Stimulated activated CD4-positive, alpha-beta T cell treated with anti-CD3 and anti-CD28 coated beads, Interleukin-2, amount 100 ng/mL, for 48 hours (primary cell): ENCODE measurements around the gene PKD1L1.
"Not testable (repeated sequence)": the region's sequence is repeated elsewhere in the genome, so short reads cannot be mapped to it uniquely, and the experiment has no call there.

Experiments
- DNase-seq, 2 donors: peaks; one replicate each; pipeline ENCODE4 v3.0.0-alpha.2; 2020

Gene PKD1L1

DNA sequence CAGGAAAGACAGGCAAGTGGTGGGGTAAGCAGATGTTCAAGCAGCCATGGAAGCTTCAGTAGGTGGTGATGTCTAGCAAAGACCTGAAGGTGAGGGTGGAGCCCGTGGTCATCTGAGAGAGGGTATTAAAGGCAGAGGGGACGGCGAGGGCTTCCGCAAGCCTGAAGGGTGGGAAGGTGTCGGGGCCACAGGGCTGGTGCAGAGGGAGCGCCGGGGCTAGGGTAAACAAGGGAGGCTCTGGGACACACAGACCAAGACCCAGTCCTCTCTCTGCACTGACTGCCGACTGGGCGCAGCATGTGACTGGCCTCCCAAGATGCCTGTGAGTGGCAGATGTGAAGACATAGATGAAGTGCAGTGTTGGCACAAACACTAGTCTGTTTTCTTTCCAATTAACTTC is 132.4 kb downstream of the PKD1L1 start:
- DNase-seq = no peak

GRCh38 chr7:47814905-47815613 is 133.2 kb downstream of the PKD1L1 start:
- DNase-seq = no peak

GRCh38 chr7:47813620-47814260 is 134.5 kb downstream of the PKD1L1 start:
- DNase-seq = no peak

GRCh38 chr7:47812429-47813136 is 135.7 kb downstream of the PKD1L1 start:
- no peak for DNase-seq

DNA sequence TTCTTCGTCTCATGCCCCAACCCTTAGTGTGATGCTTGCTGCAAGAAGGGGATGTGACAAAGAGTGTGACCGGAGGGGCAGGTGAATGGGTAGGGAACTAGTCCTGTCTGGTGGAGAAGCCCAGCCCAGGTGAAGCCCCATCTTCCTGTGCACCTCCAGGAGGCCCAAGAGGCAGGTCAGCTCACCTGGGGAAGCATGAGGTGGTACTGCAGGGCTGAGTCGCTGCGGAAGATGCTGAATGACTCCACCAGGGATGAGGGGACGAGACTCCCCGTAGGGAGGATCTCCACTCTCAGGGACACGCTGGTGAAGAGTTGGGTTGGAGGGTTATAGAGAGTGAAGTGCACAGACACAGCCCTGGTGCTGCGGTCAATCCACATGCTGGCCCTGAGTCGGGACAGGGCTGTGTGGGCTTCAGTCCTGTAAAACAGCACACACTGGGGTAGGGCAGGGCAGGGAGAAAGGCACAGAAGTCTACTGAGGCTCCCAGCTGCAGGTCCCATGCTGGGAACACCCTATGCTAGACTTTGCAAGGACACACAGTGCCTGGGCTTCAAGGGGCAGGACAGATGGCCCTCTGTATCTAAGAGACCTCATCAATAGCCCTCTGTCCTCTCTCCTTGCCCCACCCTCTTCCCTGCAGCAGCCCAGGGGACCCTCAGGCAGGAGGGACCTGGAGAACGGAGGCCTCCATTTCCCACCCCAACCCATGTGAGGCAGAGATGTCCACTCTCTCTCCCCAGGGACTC is 136.5 kb downstream of the PKD1L1 start:
- DNase-seq = no peak

DNA sequence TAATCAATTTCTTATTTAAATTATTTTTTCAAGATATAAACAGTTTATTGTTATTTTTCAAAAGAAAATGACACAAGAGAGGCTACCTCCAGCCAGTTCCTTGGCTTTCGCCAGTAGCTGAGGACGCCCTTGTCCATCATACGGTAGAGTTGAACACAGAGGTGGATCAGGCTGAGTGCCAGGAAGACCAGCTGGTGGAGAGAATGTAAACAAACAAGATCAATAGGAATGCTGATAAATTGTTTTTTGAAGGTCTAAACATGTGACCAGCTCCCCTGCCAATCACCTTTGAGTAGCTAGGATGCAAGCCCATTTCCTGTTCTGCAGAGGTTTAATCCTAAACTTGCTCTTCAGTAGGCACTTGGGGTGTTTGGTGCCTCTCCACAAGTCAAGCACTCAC is 138.9 kb downstream of the PKD1L1 start:
- DNase-seq = no peak

- DNase-seq = no peak
Measured at GRCh38 chr7:47808321-47808720, 139.9 kb downstream of the PKD1L1 start.

GRCh38 chr7:47807756-47808155 is 140.5 kb downstream of the PKD1L1 start:
- DNase-seq = no peak

GRCh38 chr7:47807126-47807525 is 141.1 kb downstream of the PKD1L1 start:
- DNase-seq = no peak

GRCh38 chr7:47806701-47807103 is 141.6 kb downstream of the PKD1L1 start:
- DNase-seq = no peak

GRCh38 chr7:47804767-47805545 is 143.3 kb downstream of the PKD1L1 start:
- DNase-seq = no peak

DNA sequence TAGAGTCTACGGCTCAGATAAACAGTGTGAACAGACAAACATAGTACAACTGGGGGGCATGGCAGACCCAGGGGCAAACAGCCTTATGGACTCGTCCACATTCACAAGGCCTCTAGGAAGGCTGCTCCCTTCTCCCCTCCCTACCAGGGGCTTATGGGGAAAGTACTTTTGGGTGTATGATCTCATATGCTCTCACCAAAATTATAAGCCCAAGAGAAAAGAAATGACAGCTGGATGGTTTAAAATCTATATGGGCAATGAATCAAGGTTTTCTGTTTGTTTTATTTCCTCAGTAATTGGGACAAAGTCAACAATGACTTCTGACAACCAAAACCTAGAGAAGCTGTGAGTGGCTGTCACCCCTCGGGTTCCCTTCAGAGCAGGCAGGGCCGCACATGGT is 144.4 kb downstream of the PKD1L1 start:
- no peak for DNase-seq

DNA sequence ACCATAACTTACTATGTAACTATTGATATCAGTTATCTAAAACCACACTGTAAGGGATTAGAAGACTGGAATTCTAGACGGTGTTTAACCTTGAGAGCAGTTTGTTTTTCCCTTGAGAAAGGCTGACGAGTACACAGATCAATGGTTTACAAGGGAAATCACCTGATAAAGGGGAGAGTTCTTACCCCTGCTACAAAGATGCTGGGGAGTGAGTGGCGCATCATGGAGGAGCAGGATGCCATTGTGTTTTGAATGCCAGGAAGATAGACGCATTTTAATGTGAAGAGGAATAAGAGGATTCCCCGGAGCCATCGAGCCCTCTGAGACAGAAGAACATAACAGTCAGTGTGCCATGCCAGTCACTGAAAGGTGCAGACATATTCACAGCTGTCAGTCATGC is 145.2 kb downstream of the PKD1L1 start:
- no peak for DNase-seq

GRCh38 chr7:47801423-47801822 is 146.8 kb downstream of the PKD1L1 start:
- DNase-seq = no peak

- no peak for DNase-seq
Measured at GRCh38 chr7:47799524-47799923, 148.7 kb downstream of the PKD1L1 start.

DNA sequence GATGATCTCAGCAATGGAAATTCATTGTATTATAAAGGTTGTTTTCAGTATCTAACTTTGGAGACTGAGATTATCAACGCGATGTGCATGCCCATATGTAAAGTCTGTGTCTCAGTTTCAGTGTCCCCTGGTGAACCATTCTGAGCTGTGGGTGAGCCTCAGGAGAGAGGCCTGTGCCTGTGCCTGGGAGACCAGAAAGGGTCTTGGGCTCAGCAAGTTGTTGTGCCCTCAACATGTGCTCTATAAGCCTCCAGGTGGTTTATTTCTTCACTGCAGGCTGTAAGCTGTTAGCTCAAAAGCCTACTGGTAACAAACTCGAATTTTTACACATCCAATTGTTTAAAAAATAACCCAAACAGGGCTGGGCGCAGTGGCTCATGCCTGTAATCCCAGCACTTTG is 151.9 kb downstream of the PKD1L1 start:
- DNase-seq = no peak

DNA sequence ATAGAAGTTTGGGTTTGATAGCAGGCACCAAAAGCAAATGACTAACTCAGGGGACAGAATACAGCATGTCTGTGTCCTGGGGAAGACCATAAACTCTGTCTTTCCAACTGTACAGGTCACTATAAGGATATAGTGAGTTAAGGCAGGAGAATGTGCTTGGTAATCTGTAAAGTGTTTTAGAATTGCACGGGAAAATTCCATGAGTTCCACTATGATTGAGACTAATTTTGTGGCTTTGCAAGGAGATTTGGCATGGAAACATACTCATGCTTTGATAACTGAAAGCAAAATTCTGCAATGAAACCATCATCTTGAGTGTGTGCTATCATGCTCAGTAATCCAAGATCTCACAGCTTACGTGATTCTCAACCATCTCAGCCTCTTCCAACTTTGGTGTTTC is 152.6 kb downstream of the PKD1L1 start:
- DNase-seq = no peak

DNA sequence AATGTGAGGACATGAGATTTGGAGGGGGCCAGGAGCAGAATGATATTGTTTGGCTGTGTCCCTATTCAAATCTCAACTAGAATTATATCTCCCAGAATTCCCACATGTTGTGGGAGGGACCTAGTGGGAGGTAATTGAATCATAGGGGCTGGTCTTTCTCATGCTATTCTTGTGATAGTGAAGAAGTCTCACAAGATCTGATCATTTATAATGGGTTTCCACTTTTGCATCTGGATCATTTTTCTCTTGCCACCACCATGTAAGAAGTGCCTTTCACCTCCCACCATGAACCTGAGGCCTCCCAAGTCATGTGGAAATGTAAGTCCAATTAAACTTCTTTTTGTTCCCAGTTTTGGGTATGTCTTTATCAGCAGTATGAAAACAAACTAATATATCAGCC is 153.1 kb downstream of the PKD1L1 start:
- not testable (repeated sequence) for DNase-seq

GRCh38 chr7:47794016-47794415 is 154.2 kb downstream of the PKD1L1 start:
- no peak for DNase-seq

DNA sequence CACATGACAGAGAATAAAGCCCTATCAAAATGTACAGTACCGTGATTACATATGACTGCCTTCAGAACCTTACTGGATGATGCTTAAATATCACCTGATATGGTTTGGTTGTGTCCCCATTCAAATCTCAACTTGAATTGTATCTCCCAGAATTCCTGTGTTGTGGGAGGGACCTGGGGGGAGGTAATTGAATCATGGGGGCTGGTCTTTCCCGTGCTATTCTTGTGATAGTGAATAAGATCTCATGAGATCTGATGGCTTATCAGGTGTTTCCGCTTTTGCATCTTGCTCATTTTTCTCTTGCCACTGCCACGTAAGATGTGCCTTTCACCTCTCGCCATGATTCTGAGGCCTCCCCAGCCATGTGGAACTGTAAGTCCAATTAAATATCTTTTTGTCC is 155.1 kb downstream of the PKD1L1 start:
- not testable (repeated sequence) for DNase-seq

DNA sequence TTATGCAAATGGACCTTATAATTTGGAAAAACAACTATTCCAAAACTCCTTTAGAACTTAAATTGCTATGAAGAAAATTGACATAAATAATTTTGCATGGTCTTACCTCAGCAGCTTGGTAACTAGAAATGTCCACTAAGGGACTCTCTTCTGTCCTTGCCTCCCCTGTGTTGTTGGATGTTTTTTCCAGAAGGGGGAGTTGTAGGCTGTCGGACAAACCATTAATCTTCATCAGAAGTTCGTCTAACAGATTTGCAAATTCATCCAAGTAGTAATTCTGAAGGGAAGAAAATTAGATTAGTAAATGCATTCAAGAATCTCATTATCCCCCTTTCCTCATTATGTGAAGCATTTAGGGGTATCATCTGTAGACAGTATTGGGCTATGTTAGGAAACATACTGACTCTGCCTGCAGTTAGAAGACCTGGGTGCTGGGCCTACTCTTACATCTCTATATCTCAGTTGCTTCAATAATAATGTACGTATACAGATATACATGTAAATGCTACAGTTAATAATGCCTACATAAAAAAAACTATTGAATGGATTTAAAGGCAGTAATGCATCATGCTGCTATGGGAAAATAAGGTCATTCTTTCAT is 155.6 kb downstream of the PKD1L1 start:
- no peak for DNase-seq

DNA sequence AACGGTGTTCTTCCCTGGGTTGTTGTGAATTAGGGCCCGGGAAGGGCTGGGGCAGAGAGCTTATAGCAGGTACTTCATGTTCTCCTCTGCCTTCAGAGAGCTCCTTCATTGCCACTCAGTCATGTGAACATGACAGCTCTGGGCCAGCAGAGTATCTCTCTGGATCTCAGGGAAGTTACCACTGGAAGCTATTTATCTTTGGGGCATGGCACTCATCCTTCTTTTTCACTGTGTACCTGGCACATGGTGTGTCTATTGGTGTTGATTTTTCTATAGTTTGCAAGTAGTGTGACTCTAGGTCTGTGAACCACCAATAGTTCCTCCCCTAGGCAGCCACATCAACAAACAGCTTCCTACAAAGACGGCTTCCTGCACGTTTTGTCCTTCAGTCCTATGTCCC is 156.6 kb downstream of the PKD1L1 start:
- DNase-seq = no peak
